GM21528 (cell line): ENCODE data around the gene SNX5.

Experiments used
- ATAC-seq: cut with Tn5 transposase; IDR thresholded peaks from one replicate; pipeline ENCODE4 v1.9.1; 2021; ENCODE audit warnings: mild to moderate bottlenecking, moderate library complexity; ENCODE audit not compliant: unreplicated experiment, low FRiP score

SNX5 gene

GRCh38 chr20:17993546-17993945, 25.0 kb upstream of the SNX5 start:
- no peak for ATAC-seq

GRCh38 chr20:17992847-17993513, 24.4 kb upstream of the SNX5 start:
- ATAC-seq, result no peak

DNA sequence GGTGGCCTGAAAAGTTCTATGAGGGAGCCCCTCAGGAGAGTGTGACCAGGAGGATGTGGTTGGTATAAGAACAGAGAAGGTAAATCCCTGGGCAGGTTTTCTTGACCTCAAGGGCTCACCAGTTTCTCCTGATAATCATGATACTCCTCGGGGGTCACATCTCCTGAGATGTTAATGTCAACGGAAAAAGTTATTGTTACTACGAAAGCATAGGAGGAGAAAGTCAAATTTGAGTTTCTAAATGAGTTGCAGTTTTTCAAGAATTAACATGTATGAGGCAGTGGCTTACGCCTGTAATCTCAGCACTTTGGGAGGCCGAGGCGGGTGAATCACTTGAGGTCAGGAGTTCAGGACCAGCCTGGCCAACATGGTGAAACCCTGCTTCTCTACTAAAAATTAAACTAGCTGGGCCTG, 23.6 kb upstream of the SNX5 start:
- no peak for ATAC-seq

- ATAC-seq, result no peak
These were observed 21.8 kb upstream of the SNX5 start for GRCh38 chr20:17990278-17990972.

- ATAC-seq, result no peak
These were observed 19.4 kb upstream of the SNX5 start for GRCh38 chr20:17987988-17988387.

- ATAC-seq, result no peak
These were observed 16.9 kb upstream of the SNX5 start for GRCh38 chr20:17985388-17986018.

DNA sequence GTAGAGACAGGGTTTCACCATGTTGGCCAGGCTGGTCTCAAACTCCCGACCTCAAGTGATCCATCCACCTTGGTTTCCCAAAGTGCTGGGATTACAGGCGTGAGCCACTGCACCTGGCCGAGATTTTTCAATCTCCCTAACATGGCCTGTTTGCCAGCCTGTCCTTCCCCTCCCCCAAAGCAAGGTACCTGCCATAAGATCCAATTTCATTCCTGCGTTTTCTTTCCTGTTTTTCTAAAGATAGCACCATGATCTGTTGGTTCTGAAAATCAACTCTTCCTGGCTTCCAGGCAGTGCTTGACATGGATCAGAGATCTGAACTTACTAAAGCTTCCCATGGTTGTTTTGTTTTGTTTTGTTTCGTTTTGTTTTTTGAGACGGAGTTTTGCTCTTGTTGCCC, 7.7 kb upstream of the SNX5 start:
- no peak for ATAC-seq

DNA sequence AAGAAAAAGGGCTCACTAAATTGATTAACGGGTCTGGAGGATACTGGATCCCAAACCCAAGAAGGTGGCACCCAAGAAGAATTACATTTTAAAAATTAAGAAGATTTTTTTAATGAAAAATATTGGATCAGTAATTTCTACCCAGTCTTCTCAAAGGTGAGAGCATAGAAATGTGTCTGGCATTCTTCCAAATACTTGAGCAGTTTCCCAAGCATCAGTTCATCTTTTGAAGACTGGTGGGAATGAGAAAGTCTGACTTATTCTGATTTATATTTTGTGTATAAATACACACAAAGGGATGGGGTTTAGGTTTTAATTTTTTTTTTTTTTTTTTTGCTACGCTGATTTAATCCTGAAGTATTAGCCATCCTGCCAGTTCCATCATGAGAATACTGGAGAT, 3.5 kb upstream of the SNX5 start:
- ATAC-seq, result no peak

DNA sequence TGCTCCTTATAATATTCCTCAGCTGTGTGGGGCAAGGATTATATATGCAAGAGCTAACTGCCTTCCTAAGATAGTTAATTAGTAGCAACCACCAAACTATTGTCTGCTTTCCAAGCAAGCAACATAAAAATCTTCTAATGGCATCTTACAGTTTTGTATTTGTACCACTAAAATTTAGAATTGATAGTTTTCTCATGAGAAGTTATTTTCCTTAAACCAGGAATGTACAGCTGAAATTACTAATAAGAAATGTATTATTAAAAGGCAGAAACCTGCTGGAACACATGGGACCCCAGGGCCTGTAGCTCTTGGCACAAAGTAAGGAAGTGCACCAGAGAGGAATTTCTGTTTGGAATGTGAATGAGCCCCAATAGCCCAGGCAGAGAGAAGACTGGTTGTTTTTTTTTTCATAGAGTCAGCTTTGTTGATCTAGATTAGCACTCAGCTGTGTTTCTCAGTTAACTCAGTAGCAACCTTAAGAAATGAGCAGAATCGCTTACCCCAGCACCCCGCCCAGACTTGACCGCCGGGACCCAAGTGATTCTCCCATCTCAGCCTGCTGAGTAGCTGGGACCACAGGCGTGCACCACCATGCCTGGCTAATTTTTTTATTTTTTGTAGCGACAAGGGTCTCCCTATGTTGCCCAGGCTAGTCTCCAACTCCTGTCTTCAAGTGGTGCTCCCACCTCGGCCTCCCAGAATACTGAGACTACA, 2.9 kb upstream of the SNX5 start:
- ATAC-seq, result no peak

- ATAC-seq, result no peak
These were observed 1.4 kb upstream of the SNX5 start for GRCh38 chr20:17969884-17970409.

DNA sequence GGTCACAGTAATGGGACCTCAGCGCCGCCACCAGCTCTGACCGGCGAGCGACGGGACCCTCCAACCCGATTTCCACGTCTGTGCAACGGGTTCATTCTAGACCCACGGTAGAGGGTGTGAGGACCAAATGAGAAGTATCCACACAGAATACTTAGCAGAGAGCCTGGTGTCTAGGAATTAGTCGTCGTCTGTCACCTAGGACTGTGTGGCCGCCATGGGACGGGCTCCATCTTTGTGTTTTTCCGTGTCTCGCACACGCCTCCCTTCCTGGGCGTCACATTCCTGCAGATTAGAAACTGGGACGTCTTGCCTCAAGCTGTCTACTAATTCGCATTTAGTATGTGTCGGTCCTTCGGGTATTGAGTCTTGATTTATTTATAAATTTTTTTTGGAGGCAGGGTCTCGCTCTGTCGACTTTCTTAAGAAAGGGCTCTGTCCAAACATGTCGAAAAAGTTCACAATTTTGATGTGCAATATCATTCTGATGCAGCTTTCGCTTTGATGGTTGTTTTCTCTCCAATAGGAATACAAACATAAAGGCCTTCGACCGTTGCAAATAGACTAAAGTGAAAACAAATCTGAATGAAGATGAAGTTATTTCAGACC, 787 bp upstream of the SNX5 start:
- ATAC-seq, result peak; percentile 17

- peak; percentile 2 for ATAC-seq
These were observed 851 bp downstream of the SNX5 start for GRCh38 chr20:17967521-17968365.

- no peak for ATAC-seq
These were observed 1.9 kb downstream of the SNX5 start for GRCh38 chr20:17966432-17967310.

DNA sequence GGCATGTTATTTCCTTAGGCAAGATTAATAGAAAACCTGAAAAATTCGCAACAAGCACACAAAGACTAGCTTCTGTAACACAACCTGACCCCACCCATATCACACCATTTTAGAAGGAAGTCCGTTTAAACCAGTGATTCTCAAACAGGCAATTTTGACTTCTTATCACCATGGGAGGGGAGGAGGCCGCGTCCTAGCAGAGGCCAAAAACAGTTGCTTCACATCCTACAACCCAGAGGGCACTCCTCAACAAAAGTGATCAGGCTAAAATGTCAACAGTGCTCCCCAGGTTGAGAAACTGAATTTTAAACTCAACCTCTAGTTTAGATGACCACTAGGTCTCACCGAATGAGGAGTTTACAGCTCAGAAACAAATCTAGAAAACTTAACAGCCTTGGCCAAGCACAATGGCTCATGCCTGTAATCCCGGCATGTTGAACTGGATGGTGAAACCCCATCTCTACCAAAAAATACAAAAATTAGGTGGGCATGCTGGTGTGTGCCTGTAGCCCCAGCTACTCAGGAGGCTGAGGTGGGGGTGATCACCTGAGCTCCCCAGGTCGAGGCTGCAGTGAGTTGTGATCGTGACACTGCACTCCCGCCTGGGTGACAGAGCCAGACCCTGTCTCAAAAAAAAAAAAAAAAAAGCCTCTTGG, 3.4 kb downstream of the SNX5 start:
- no peak for ATAC-seq

DNA sequence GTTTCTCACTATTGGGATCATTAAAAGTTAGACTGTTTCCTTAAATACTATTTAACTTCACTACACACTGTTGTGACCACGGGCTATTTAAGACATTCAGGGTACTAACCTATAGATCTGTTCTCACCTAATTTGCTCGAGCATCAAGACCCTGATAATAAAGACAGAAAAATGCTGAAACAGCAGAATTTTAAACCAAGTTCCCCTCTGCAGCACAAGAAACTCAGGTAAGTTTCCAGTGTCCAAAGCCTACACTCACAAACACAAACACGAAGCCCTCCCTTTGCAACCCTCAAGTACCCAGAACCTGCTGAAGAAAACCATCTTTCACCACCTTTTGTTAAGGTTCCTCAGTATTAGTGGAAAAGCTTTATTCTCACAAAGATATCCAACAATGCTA, 4.0 kb downstream of the SNX5 start:
- ATAC-seq, result no peak

GRCh38 chr20:17964073-17964472, 4.5 kb downstream of the SNX5 start:
- no peak for ATAC-seq

DNA sequence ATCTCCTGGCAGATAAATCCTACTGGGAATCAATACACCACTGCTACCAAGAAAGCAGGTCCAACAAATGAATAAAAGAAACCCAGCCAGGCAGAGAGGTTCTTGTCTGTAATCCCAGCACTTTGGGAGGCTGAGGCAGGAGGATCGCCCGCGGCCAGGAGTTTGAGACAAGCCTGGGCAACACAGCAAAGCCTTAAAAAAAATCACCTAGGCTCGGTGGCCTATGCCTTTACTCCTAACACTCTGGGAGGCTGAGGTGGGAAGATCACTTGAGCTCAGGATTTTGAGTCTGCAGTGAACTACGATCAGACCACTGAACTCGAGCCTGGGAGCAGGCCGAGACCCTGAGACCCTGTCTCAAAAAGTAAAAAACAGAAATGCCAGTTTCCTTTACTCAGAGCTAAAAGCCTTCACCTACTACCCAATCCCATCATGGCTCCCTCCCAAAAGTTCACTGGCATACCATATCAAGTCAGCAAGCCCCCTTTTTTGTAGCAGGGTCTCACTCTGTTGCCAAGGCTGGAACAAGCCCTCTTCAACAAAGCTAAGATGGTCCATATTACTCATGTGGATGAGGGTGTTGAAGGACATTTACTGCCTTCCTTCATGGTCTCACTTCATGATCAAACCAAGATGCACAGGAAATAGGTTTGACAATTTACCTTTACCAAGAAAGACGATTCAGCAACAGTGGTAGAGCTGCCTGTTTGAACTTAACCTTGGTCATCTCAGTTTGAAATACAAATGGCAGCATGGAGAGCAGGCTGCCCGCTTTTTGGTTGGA, 5.3 kb downstream of the SNX5 start:
- ATAC-seq, result no peak

- ATAC-seq, result no peak
These were observed 7.0 kb downstream of the SNX5 start for GRCh38 chr20:17961587-17961940.
